GM12892 (cell line): ENCODE results near the gene TTC31.
A peak's percentile ranks its signal among the peaks of the same experiment; 100 is the strongest.
"Not testable (repeated sequence)": the region's sequence is repeated elsewhere in the genome, so short reads cannot be mapped to it uniquely, and the experiment has no call there.

Experiments
- DNase-seq: peaks from one replicate; pipeline ENCODE4 v3.0.0; 2011; ENCODE audit not compliant: insufficient read length
- FAIRE-seq: peaks from 2 replicates; lab custom pipeline; 2011; peaks lifted over from hg19 to GRCh38; lab: Jason Lieb, UNC
- POLR2A ChIP-seq: IDR thresholded peaks from 2 replicates; pipeline ENCODE4 v1.6.1; 2011; ENCODE audit warnings: low read depth, low read length, control low read depth
- POLR2AphosphoS5 ChIP-seq: IDR thresholded peaks from 2 replicates; pipeline ENCODE4 v1.6.1; 2011; ENCODE audit warnings: low read depth, low read length, control low read depth
- TAF1 ChIP-seq: IDR thresholded peaks from 2 replicates; pipeline ENCODE4 v1.6.1; 2011; ENCODE audit warnings: low read depth, mild to moderate bottlenecking, control low read depth, low read length, borderline replicate concordance

The TTC31 gene

GRCh38 chr2:74461187-74462053 lies 21.5 kb upstream of the TTC31 start:
- no peak for FAIRE-seq
- TF ChIP-seq TAF1 (no peak), POLR2A (0 out of 2 replicates have a peak, but pooled peaks have one; percentile 19)
- no peak for DNase-seq

- DNase-seq (no peak), FAIRE-seq (no peak)
- TF ChIP-seq TAF1, result no peak
- TF ChIP-seq POLR2AphosphoS5, result no peak
- TF ChIP-seq POLR2A, result no peak
Observed at GRCh38 chr2:74462054-74462785, 20.7 kb upstream of the TTC31 start.

DNA sequence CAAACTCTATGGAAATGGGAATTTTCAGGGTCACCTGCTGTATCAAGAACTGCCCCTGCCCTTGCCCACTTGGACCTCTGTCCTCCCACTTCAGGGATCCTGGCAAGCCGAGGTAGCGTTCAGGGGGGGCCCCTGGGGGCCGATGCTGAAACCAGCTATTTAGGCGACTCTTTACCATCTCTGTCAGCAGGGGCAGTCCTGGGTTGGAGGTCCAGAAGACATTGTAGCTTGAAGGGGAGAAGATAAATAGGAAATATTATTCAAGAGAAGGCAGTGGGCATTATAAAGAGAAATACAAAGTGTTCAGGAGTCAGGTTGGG lies 20.1 kb upstream of the TTC31 start:
- FAIRE-seq (no peak), DNase-seq (no peak)
- TF ChIP-seq POLR2A (no peak), TAF1 (no peak), POLR2AphosphoS5 (no peak)

DNA sequence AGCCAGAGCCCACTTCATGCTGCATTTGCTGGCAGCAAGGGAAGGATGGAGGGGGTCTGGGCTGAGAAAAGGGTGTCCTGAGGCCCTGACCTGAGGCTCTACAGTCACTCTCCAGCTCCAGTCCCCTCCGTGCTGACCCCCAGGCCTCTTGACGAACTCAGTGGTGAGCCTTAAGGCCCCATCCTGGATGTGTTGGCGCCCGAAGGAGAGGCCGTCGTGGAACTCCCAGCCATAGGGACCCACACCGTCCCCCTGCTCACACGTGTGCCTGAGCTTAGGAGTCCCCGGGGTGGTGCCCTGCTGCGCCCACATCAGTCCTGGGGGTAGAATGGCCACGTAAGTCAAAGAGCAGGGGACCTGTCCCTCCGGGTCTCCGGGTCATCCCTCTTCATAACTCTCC lies 18.5 kb upstream of the TTC31 start:
- FAIRE-seq, result no peak
- TF ChIP-seq TAF1 (no peak), POLR2AphosphoS5 (no peak), POLR2A (no peak)
- DNase-seq, result no peak

- not testable (repeated sequence) for DNase-seq, FAIRE-seq
Observed at GRCh38 chr2:74470742-74471141, 12.1 kb upstream of the TTC31 start.

DNA sequence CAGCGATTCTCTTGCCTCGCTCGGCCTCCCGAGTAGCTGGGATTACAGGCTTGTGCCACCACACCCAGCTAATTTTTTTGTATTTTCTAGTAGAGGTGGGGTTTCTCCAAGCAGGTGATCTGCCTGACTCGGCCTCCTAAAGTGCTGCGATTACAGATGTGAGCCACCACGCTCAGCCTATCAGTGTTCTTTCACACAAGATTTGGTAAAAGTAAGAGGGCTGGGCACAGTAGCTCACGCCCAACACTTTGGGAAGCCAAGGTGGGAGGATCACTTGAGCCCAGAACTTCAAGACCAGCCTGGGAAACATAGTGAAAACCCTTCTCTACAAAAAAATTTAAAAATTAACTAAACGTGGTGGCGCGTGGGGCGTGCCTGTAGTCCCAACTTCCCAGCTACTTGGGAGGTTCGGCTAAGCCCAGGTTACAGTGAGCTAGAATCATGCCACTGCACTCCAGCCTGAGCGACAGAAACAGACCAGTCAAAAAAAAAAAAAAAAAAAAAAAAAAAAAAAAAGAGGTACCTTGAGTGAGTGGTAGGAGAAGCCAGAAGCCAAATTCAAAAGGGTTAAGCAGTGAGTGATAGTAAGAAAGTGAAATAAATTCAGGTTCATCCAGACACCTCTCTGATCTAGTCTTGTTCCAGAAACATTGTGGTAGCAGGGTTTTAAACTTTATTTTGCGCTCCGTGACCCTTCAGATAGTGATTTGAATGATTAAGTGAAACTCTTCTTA lies 11.4 kb upstream of the TTC31 start:
- TF ChIP-seq POLR2AphosphoS5 (no peak), TAF1 (no peak), POLR2A (no peak)
- FAIRE-seq (no peak), DNase-seq (no peak)

GRCh38 chr2:74472086-74472944 lies 10.6 kb upstream of the TTC31 start, which contains the start of gene MRPL53:
Gene MRPL53 (minus strand): TSS chr2:74472680. CDS start chr2:74472660, 20 bp downstream.
- DNase-seq (peak; percentile 78), FAIRE-seq (peak; percentile 91)
- TF ChIP-seq POLR2AphosphoS5 (peak; percentile 98), TAF1 (peak; percentile 66), POLR2A (peak; percentile 98)

DNA sequence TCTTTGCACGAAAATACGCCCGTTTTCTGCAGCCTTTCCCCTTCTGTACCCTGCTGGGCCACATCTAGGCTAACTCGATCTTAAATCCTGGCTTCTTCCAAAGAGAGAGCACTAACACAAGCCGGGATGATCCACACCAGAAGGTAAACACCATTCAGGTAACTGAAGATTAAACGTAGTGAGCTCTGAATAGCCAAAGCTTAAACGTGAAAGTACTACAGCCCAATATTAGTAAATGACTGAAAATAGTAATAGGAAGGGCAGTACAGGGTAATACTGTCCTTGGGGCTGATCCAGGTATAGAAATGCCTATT lies 10.0 kb upstream of the TTC31 start:
- DNase-seq (no peak), FAIRE-seq (no peak)
- TF ChIP-seq TAF1, result no peak
- TF ChIP-seq POLR2A, result no peak
- no peak for TF ChIP-seq POLR2AphosphoS5

GRCh38 chr2:74474481-74474880 lies 8.4 kb upstream of the TTC31 start:
- TF ChIP-seq POLR2AphosphoS5 (no peak), POLR2A (no peak), TAF1 (no peak)
- FAIRE-seq (no peak), DNase-seq (no peak)

DNA sequence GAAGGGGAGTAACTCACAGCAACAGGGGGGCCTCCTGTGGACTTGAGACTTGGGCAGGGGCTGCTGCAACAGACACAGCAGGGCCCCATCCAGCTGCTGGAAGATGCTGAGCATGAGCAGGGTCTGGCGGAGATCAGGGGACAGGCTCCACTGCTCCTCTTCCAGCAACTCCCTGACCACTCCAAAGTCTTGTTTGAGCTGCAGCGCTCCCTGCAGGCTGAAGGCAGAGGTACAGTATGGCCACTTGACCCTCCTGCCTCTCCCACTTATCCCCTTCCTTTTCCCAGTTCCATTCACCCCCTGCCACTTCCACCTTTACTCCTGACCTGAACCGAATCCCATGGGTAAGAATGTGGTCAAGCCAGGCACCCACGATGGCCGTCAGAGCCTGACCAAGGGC lies 8.0 kb upstream of the TTC31 start:
- no peak for DNase-seq

GRCh38 chr2:74481431-74481830 lies 1.4 kb upstream of the TTC31 start:
- DNase-seq (no peak), FAIRE-seq (no peak)
- TF ChIP-seq POLR2AphosphoS5 (no peak), TAF1 (no peak), POLR2A (no peak)

More for the DNA sequence above, 8.0 kb upstream of the TTC31 start:
- no peak for FAIRE-seq
- TF ChIP-seq POLR2AphosphoS5 (no peak), POLR2A (no peak)
